NOMO-1 treated with dmso at 0.1 percent for 144 hours (cell line): Measurements from ENCODE around the gene LRMDA.

Experiments
- DNase-seq: peaks from one replicate; lab custom pipeline; 2025; ENCODE audit not compliant: unreplicated experiment; lab: John Stamatoyannopoulos, UW

LRMDA gene

DNA sequence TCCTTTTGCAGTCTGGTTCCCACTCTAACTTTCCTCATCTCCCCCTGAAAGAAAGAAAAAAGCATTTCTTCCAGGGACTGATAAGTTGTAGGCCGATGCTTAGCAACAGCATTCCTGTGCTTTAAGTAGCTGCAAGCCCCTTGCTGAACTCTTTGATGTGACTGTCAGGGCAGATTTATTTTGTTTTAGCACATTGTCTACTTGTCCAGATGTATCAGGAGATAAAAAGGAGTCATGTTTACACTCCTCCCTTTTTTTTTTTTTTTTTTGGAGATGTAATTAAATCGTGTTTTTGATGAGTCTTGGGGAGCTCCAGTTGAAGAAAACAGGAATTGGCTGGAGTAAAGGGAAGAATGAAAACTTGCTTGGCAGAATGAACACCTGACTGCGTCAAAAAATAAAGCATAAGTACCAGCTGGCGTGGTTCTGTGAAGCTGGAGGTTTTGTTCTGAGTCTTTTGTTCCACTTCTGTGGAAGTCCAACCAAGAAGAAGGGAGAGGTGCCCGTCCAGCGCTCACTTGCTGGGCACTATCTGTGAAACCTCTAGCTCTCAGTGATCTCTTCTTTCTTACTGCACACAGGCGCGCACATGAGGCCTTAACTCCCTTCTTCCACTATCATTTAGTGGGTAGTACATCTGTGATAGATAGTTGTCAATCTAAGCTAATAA, 871.7 kb downstream of the LRMDA start:
- no peak for DNase-seq

- peak; percentile 46 for DNase-seq
These were observed 872.4 kb downstream of the LRMDA start for GRCh38 chr10:76303682-76304316.

DNA sequence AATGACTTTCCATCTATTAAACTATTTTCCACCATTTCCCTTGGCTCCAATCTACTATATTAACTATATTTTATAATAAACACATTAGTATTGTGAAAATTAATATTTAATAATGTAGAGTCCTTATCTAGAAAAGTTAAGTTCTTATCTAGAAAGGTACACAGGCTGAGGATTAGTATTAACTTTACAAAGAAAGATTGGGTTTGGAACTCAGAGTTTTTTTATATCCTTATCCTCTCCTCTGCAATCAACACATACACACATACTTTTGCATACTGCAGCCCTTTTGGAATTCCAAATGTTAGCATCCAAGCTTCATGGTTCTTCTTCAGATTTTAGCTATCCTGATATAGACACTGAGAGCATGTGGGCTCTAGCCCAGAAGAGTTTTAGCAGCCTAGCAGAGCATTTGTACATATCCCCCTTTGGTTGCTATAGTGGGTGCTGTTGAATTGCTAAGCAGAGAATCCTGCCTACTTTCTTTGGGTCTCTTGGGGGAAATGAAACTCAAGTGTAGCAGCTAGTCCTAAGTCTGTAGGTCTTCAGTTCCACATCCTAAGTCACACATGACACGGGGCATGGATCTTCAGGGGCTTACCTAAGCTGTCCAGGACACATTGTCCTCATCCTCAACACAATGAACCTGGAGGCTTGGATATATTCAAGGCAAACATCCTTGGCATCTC, 874.6 kb downstream of the LRMDA start:
- DNase-seq = peak; percentile 29

- peak; percentile 69 for DNase-seq
These were observed 875.4 kb downstream of the LRMDA start for GRCh38 chr10:76306856-76307255.

DNA sequence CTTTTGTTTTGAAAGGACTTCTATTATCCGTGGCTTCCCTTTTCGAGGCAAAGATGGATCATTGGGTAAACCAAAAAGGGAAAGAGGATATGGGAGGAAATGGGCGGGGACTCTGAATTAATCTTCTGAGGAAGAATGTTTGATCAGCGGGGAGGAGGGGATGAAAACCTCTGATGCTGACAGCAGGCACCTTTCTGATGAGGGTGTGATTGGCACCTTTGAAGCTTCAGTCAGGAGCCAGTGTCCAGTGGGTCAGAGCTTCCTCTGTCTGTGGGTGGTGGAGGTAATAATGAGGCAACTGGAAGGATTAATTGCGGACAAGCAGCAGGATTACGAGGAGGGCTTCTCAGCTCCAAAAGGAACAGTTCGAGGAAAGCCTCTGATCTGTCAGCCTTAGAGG, 877.6 kb downstream of the LRMDA start:
- DNase-seq = no peak

DNA sequence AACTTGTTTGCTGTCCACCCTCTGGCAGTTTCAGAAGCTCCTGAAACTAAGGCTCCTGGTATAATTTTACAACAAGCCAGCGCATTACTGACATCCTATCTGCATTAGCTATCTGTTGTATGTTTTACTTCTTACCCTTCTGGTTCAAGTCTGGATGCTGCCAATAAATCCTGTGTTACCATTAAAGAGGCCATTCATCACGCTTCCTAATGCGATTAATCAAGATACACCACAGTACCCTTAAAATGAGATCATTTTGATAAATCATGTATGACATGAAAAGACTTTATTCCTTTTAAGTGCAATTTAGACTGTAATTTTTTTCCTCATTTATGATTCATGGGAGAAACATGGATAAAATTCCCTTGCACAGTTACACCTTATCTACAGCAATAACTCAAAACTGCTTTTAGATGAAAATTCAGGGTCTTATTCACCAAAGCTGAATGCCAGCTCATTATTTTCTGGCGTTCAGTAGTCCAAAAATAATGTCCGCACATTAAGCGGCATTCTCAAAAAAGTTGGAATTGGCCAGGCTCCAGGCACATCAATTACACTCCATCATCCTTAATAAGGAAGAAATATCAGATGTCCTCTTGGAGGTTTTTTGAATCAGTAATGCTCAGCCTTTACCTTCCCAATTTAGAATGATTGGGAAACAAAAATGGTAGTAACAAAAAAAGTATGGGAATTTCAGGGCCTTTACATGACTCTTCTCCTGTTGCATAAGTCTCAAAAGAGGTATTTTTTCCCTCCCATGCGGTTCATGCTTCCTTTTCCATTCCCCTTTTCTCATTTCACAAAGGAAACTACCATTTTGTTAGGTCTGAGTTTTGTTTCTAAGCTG, 878.5 kb downstream of the LRMDA start:
- DNase-seq = no peak

DNA sequence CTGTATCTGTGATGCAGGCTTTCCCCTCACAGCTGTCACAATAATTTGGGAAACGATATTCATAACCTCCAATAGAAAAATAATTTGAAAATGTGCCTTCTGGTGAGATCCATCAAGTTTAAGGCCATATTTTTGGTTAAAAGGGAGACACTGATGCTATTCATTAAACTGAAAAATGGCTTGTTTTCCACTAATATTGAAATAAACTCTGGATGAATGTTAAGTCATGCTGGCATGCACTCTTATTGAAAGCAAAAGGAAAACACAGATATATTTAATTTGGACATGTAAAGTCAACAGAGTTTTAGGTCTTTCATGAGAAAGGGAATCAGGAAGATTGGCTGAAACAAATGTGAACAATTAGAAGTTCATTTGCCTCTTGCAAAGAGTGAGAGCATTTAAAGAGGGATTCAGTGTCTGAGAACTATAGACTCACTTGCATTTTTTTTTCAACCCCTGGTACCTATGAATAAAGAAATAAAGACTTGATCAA, 879.2 kb downstream of the LRMDA start:
- DNase-seq = no peak

DNA sequence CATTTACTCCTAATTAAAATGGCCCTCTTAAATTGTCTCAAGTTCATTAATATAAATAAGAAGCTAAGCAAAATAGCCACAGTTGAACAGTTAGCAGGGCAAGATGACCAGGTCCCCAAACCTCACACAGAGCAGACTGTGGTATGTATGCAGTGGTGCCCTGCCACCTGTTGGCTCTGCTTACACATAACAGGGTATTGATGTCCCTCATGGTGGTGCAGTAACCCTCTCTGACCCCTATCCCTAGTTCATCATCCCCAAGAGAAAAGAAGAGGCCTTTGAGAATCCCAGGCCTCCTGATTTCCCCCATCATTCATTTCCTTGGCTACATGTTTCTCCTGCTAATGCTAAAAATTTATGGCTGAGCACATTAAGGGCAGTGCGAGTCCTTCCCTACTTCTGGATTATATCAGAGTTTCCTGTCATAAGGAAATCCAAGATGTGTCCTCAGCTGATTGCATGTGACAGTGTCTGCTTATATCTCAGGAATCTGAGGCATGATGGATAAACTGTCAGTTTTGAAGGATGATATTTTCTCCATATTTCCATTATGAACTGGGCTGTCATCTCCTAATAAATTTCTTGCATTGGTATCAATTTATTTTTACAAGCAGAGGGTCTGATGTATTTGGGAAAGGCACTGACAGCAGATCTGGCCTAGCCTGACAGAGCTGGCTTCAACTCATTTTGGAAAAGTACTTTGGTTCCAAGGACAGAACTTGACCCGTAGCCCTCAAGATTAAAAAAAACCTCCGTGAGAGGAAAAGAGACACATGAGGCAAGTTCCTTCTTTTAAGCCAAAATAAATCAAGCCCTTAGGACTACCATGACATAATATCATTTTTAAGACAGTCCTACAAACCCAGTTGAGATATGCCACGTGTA, 880.6 kb downstream of the LRMDA start:
- peak; percentile 24 for DNase-seq

DNA sequence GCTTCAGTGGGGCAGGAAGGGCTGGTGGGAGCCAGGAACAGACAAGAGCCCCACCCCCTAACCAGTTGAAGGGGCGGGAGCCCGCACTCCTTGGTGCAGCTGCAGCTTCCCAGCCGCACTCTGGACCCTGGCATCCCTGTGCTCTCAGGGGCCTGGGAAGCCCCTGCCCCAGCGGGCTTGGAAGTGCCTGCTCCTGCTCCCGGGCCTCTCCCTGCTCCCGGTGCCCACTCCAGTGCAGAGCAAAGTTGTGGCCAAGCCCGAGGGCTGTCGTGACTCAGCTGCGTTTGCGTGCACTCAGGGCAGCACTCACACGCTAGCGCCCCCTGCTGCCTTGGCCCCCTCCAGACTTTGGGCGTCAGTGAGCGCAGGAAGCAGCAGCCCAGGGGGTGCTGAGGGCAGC, 883.8 kb downstream of the LRMDA start:
- no peak for DNase-seq

DNA sequence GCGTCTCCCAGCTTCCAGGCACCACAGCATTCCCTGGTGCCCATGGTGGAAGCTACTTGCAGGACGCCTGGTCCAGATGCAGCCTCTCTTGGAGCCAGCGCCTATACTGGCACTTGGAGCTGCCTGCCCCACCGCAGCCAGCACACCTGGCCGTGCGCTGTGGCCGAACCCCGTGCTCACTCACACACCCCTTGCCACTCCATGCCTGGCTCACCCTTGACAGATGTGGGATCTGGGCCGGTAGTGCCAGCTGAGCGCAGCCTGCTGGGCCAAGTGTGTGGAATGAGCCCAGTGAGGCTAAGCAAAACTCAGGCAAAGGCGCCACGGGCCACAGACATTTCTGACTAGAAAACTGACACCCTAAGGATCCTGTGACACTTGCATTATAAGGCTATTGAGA, 884.8 kb downstream of the LRMDA start:
- no peak for DNase-seq

DNA sequence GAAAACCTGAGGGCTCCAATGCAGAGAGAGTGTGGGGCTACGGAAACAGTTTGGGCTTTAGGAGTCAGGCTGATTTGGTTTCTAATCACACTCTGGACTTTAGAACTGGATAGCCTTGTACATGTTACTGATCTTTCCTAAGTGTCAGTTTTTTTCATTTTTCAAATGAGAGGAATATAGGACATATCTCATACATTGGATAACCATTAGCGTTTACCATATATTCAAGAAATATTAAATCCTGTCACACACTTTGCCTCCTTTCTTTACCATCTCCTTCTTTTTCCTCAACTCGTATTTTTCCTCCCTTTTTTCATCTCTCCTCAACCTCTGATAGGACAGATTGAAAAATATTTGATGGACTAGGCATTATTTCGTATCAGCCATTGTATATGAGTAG, 885.7 kb downstream of the LRMDA start:
- no peak for DNase-seq

GRCh38 chr10:76318211-76318610, 886.8 kb downstream of the LRMDA start:
- peak; percentile 51 for DNase-seq

GRCh38 chr10:76319661-76320060, 888.2 kb downstream of the LRMDA start:
- DNase-seq = no peak

DNA sequence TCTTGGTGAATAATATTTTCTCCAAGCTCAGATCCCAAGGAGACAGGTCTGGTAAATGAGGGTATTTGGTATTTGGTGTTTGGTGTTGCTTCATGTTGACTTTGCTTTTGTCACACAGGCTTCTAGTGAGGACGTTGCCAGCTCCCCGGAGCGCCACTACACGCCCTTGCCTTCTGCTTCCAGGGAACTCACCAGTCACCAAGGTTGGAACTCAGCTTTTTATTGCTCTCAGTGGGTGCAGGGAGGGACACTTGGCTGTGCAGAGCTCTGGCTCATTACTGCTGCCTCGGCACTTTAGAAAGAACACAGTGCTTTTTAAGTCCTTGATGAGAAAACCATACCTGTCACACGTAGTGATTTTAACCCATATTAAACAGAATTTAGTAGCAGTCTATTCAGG, 892.9 kb downstream of the LRMDA start:
- DNase-seq = no peak

GRCh38 chr10:76327441-76327840, 896.0 kb downstream of the LRMDA start:
- no peak for DNase-seq

GRCh38 chr10:76328348-76328747, 896.9 kb downstream of the LRMDA start:
- no peak for DNase-seq

GRCh38 chr10:76329891-76330575, 898.6 kb downstream of the LRMDA start:
- DNase-seq = no peak

- no peak for DNase-seq
These were observed 900.3 kb downstream of the LRMDA start for GRCh38 chr10:76331742-76332141.

- DNase-seq = no peak
These were observed 901.9 kb downstream of the LRMDA start for GRCh38 chr10:76333326-76333725.

DNA sequence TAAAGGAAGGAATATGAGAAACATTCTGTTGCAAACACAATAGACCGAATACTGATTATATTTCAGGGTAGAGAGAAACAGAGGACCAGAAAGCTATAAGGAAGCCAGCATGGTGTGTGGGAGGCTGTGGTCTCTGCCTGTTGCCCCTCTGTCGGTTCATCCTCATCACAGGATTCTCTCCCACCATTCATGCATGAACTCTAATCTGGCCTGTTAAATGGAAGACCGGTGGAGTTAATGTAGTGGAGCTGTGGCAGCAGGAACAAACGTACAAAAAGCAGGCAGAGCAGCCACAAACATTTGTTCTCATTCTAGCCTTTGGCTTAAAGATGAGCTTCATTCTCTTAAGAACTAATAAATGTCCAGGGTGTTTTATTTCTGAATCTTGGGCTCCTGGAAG, 902.4 kb downstream of the LRMDA start:
- no peak for DNase-seq
